Activated CD4-positive, alpha-beta memory T cell treated with anti-CD3 and anti-CD28 coated beads, Interleukin-2, amount 10 ng/mL, durations not matched to agents 7 days and 5 days (primary cell): ENCODE data around the gene SP3. TPM values are rescaled to one million over a fixed set of nuclear protein-coding genes. Genes with fewer than 3 reads are reported as not detected.
A peak's percentile ranks its signal among the peaks of the same experiment; 100 is the strongest.

Experiments used
- CTCF ChIA-PET: fragments of 350-600 bp; sonication (Branson Sonifier 250); formaldehyde crosslinking; loops from one replicate; lab custom pipeline; 2021; ENCODE audit warnings: antibody characterized with exemption, inconsistent platforms; lab: Charles Lee
- POLR2A ChIA-PET: fragments of 350-600 bp; sonication (Branson Sonifier 250); formaldehyde crosslinking; loops from one replicate; lab custom pipeline; 2021; ENCODE audit warnings: antibody characterized with exemption; lab: Charles Lee
- DNase-seq: peaks from one replicate; pipeline ENCODE4 v3.0.0-alpha.2; 2020
- H3K27ac Mint-ChIP-seq: one replicate; pipeline ENCODE4 v1.8.0; 2021; ENCODE audit warnings: mild to moderate bottlenecking, mixed read lengths
- H3K27me3 Mint-ChIP-seq: one replicate; pipeline ENCODE4 v1.8.0; 2021; ENCODE audit warnings: mixed read lengths
- H3K36me3 Mint-ChIP-seq: one replicate; pipeline ENCODE4 v1.8.0; 2021; ENCODE audit warnings: low read depth, mixed read lengths
- H3K4me1 Mint-ChIP-seq: one replicate; pipeline ENCODE4 v1.8.0; 2021; ENCODE audit warnings: mixed read lengths
- H3K4me3 Mint-ChIP-seq: one replicate; pipeline ENCODE4 v1.8.0; 2021; ENCODE audit warnings: mild to moderate bottlenecking, mixed read lengths
- H3K9me3 Mint-ChIP-seq: one replicate; pipeline ENCODE4 v1.8.0; 2021; ENCODE audit warnings: mixed read lengths
- total RNA-seq, 2 experiments: library from RNA; stranded (reverse); gene quantifications; one replicate each; pipeline ENCODE4 v1.2.3, GENCODE V29; 2021

Gene SP3
- total RNA-seq, 2 experiments from 2014 or later: 94.9 to 96.9 TPM

DNA sequence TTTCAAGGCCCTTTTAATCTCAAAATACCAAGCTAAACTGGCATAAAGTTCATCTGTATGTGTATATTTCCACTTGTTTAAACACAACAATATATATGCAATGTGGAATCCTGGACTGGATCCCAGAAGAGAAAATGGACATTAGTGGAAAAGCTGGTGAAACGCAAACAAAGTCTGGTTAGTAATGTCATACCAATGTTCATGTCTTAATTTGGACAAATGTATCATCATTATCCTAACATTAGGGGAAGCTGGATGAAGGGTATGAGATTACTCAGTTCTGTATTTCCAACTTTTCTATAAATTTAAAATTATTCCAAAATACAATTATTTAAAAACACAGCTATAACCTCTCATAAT is 3.8 kb downstream of the SP3 start:
- Mint-ChIP-seq H3K4me3 (peak overlapping the region; percentile 67), H3K36me3 (peaks cover 60% of the 10 kb centered on the region), H3K27ac (peak overlapping the region; percentile 45), H3K27me3 (no peaks in the 10 kb centered on the region), H3K4me1 (peaks cover 55% of the 10 kb centered on the region), H3K9me3 (no peaks in the 10 kb centered on the region)
- ChIA-PET CTCF (no interaction called here), POLR2A (interaction anchor here (1.3 kb wide), 1 partner anchor 8 kb away, joined by 5 read pairs; no protein-coding TSS in a partner anchor)
- no peak for DNase-seq

DNA sequence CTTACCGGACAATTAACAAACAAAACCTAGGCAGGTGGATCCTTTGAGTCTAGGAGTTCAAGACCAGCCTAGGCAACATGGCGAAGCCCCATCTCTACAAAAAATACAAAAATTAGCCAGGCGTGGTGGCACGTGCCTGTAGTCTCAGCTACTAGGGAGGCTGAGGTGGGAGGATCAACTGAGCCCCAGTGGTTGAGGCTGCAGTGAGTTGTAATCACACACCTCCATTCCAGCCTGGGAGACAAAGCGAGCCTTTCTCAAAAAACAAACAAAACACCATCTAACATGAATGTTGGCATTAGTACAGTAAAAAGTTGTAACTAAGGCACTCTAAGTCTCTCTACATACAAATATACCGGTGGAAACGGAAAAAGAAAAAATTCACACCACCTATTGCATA is 5.3 kb downstream of the SP3 start:
- Mint-ChIP-seq H3K27ac (no peak overlapping the region), H3K4me1 (peaks cover 61% of the 10 kb centered on the region), H3K9me3 (no peaks in the 10 kb centered on the region), H3K27me3 (no peaks in the 10 kb centered on the region), H3K4me3 (peak overlapping the region; percentile 34), H3K36me3 (peaks cover 68% of the 10 kb centered on the region)
- ChIA-PET CTCF (no interaction called here), POLR2A (no interaction called here)
- no peak for DNase-seq

DNA sequence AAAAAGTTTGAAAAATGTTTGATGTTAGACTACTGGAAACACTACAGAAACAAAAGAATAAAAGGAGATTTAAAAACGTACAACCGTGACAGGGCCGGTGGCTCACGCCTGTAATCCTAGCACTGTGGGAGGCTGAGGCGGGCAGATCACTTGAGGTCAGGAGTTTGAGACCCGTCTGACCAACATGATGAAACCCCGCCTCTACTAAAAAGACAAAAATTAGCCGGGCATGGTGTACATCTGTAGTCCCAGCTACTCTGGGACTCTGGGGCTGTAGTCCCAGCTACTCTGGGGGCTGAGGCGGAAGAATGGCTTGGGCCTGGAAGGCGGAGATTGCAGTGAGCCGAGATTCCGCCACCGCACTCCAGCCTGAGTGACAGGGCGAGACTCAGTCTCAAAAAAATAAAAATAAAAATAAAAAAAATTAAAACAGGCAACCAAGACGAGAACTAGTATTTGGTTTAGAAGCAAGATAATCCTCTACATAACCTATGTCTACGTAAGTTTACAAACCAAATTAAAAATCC is 5.8 kb downstream of the SP3 start:
- no peak for DNase-seq
- Mint-ChIP-seq H3K9me3 (no peaks in the 10 kb centered on the region), H3K27ac (no peak overlapping the region), H3K27me3 (no peaks in the 10 kb centered on the region), H3K4me3 (peak overlapping the region; percentile 50), H3K4me1 (peaks cover 61% of the 10 kb centered on the region), H3K36me3 (peaks cover 71% of the 10 kb centered on the region)
- ChIA-PET POLR2A (interaction anchor here (0.6 to 0.7 kb wide), 2 partner anchors 186 to 289 kb away, joined by 3 read pairs; partner anchors contain the start of gene OLA1), CTCF (no interaction called here)

- peaks cover 67% of the 10 kb centered on the region for H3K4me1 Mint-ChIP-seq
- H3K9me3 Mint-ChIP-seq: no peaks in the 10 kb centered on the region
- no peak for DNase-seq
- ChIA-PET POLR2A (interaction anchor here (0.7 kb wide), 1 partner anchor 187 kb away, joined by 3 read pairs; no protein-coding TSS in a partner anchor), CTCF (interaction anchor here (1.0 kb wide), 1 partner anchor 383 kb away, joined by 5 read pairs; no protein-coding TSS in a partner anchor)
- peaks cover 79% of the 10 kb centered on the region for H3K36me3 Mint-ChIP-seq
- no peak overlapping the region for H3K27ac Mint-ChIP-seq
- no peak overlapping the region for H3K4me3 Mint-ChIP-seq
- H3K27me3 Mint-ChIP-seq: no peaks in the 10 kb centered on the region
Observed at GRCh38 chr2:173958198-173958846, 6.9 kb downstream of the SP3 start.

GRCh38 chr2:173957517-173957916 is 7.7 kb downstream of the SP3 start:
- Mint-ChIP-seq H3K36me3 (peaks cover 79% of the 10 kb centered on the region), H3K27ac (no peak overlapping the region), H3K4me3 (no peak overlapping the region), H3K4me1 (peaks cover 75% of the 10 kb centered on the region), H3K27me3 (no peaks in the 10 kb centered on the region), H3K9me3 (no peaks in the 10 kb centered on the region)
- ChIA-PET CTCF (interaction anchor here (1.0 kb wide), 1 partner anchor 384 kb away, joined by 5 read pairs; no protein-coding TSS in a partner anchor), POLR2A (no interaction called here)
- no peak for DNase-seq

DNA sequence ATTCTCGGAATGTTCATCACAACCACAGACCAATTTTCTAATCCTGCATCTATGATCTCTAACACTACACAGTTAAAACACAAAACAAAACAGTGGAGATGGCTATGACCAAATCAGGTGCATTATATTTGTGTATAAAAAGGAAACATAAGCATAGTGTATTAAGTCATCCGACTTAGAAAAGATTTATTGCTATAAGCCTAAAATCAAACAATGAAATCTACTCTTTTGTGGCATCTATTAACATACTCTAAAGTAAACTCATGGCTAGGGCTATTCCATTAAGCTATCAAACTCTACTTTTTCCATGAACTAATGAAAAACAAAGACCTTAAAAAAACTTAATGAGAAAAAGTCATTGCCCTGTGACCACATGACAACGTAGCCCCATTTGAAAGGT is 8.7 kb downstream of the SP3 start:
- CTCF ChIA-PET: interaction anchor here (1.5 kb wide), 1 partner anchor 385 kb away, joined by 3 read pairs; no protein-coding TSS in a partner anchor
- no peak overlapping the region for H3K4me3 Mint-ChIP-seq

DNA sequence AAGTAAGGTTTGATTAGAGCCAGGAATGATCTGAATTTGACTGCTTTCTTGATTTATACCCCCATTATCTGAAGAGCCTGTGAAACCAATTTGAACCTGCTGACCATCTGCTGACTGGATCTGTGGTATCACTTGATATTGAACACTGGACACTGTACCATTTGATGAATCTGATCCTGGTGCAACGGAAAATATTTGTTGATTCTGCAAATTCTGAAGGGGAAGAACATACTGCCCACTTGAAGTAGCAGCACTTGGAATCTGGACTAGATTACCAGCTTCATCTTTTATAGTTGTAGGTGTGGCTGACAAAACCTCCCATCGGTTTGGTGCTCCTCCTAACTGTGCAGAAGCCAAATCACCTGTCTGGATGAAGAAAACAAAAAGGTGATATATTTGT is 9.3 kb downstream of the SP3 start:
- Mint-ChIP-seq H3K4me3 (no peak overlapping the region), H3K9me3 (no peaks in the 10 kb centered on the region), H3K36me3 (peaks cover 75% of the 10 kb centered on the region), H3K27ac (no peak overlapping the region), H3K4me1 (peaks cover 73% of the 10 kb centered on the region), H3K27me3 (no peaks in the 10 kb centered on the region)
- no peak for DNase-seq
- POLR2A ChIA-PET: interaction anchor here (1.4 kb wide), 1 partner anchor 9 kb away, joined by 4 read pairs; the partner anchor contains the start of gene SP3
- CTCF ChIA-PET: interaction anchor here (0.9 to 1.5 kb wide), 2 partner anchors 84 to 386 kb away, joined by 3 read pairs; no protein-coding TSS in a partner anchor

More for the DNA sequence above, 8.7 kb downstream of the SP3 start:
- no peak for DNase-seq
- Mint-ChIP-seq H3K27ac (no peak overlapping the region), H3K4me1 (peaks cover 77% of the 10 kb centered on the region), H3K36me3 (peaks cover 79% of the 10 kb centered on the region), H3K27me3 (no peaks in the 10 kb centered on the region), H3K9me3 (no peaks in the 10 kb centered on the region)
- POLR2A ChIA-PET: interaction anchor here (1.4 kb wide), 1 partner anchor 9 kb away, joined by 4 read pairs; the partner anchor contains the start of gene SP3

DNA sequence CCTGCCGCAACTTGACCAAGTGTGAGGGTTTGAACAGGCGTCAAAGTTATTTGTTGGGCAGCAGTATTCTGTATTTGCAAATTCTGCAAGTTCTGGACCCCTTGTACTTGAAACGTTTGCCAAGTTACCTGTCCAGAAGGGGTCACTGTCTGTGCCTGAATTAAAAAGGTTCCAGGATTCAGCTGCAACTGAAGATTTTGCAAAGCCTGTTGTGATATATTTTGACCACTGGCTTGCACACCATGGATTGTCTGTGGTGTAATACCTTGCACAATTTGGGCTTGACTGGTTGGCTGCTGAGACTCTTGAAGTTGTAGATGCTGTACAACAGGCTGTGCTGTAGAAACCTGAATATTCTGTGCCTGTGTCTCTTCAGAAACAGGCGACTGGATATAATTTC is 10.2 kb downstream of the SP3 start:
- CTCF ChIA-PET: interaction anchor here (0.9 to 1.5 kb wide), 2 partner anchors 85 to 387 kb away, joined by 3 read pairs; no protein-coding TSS in a partner anchor
- Mint-ChIP-seq H3K4me3 (no peak overlapping the region), H3K27ac (no peak overlapping the region), H3K36me3 (peaks cover 78% of the 10 kb centered on the region), H3K27me3 (no peaks in the 10 kb centered on the region), H3K9me3 (no peaks in the 10 kb centered on the region), H3K4me1 (peaks cover 66% of the 10 kb centered on the region)
- POLR2A ChIA-PET: interaction anchor here (1.4 kb wide), 1 partner anchor 10 kb away, joined by 4 read pairs; the partner anchor contains the start of gene SP3
- no peak for DNase-seq

GRCh38 chr2:173953047-173953424 is 12.1 kb downstream of the SP3 start:
- no peak overlapping the region for H3K27ac Mint-ChIP-seq
- CTCF ChIA-PET: no interaction called here

GRCh38 chr2:173952267-173953046 is 12.7 kb downstream of the SP3 start:
- CTCF ChIA-PET: no interaction called here
- POLR2A ChIA-PET: interaction anchor here (1.3 kb wide), 2 partner anchors 9 to 12 kb away, joined by 3 to 5 read pairs; no protein-coding TSS in a partner anchor
- H3K9me3 Mint-ChIP-seq: no peaks in the 10 kb centered on the region
- peaks cover 56% of the 10 kb centered on the region for H3K4me1 Mint-ChIP-seq
- H3K27ac Mint-ChIP-seq: no peak overlapping the region
- DNase-seq: no peak
- no peak overlapping the region for H3K4me3 Mint-ChIP-seq
- H3K36me3 Mint-ChIP-seq: peaks cover 75% of the 10 kb centered on the region
- no peaks in the 10 kb centered on the region for H3K27me3 Mint-ChIP-seq

More at GRCh38 chr2:173953047-173953424, 12.1 kb downstream of the SP3 start:
- peaks cover 57% of the 10 kb centered on the region for H3K4me1 Mint-ChIP-seq
- POLR2A ChIA-PET: interaction anchor here (1.3 kb wide), 2 partner anchors 8 to 11 kb away, joined by 3 to 5 read pairs; no protein-coding TSS in a partner anchor
- no peak for DNase-seq
- no peaks in the 10 kb centered on the region for H3K9me3 Mint-ChIP-seq
- no peak overlapping the region for H3K4me3 Mint-ChIP-seq
- H3K27me3 Mint-ChIP-seq: no peaks in the 10 kb centered on the region
- H3K36me3 Mint-ChIP-seq: peaks cover 73% of the 10 kb centered on the region

DNA sequence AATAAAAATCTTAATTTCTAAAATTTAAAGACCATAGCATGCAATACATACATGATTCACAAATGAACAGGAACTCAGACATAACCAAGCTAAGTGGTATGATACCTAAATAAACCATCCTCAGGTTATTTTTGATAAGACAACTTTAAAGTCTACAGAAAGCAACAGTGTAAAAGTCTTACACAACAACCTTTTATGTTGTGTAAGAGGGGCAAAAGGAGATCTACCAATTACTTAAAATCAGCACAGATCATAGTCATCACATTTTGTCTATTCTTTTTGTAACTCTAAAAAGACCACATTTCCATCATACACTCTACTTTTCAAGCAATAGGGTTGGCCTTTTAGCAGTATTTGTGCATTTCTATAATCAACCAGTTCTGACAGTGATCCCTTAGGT is 16.3 kb downstream of the SP3 start:
- no peak overlapping the region for H3K27ac Mint-ChIP-seq
- H3K27me3 Mint-ChIP-seq: no peaks in the 10 kb centered on the region
- CTCF ChIA-PET: no interaction called here
- H3K4me3 Mint-ChIP-seq: no peak overlapping the region
- no peaks in the 10 kb centered on the region for H3K9me3 Mint-ChIP-seq
- POLR2A ChIA-PET: no interaction called here
- peaks cover 33% of the 10 kb centered on the region for H3K4me1 Mint-ChIP-seq
- DNase-seq: no peak
- H3K36me3 Mint-ChIP-seq: peaks cover 60% of the 10 kb centered on the region

- peaks cover 37% of the 10 kb centered on the region for H3K4me1 Mint-ChIP-seq
- DNase-seq: no peak
Observed at GRCh38 chr2:173948198-173948597, 17.0 kb downstream of the SP3 start.

More at GRCh38 chr2:173948198-173948597, 17.0 kb downstream of the SP3 start:
- ChIA-PET POLR2A (no interaction called here), CTCF (no interaction called here)
- no peak overlapping the region for H3K4me3 Mint-ChIP-seq
- no peaks in the 10 kb centered on the region for H3K27me3 Mint-ChIP-seq
- peaks cover 60% of the 10 kb centered on the region for H3K36me3 Mint-ChIP-seq
- no peaks in the 10 kb centered on the region for H3K9me3 Mint-ChIP-seq
- no peak overlapping the region for H3K27ac Mint-ChIP-seq
